A549 (cell line): Measurements from ENCODE around the gene CAAP1. TPM values are rescaled to one million over a fixed set of nuclear protein-coding genes. Genes with fewer than 3 reads are reported as not detected.
A peak's percentile ranks its signal among the peaks of the same experiment; 100 is the strongest.
"Not testable (repeated sequence)": the region's sequence is repeated elsewhere in the genome, so short reads cannot be mapped to it uniquely, and the experiment has no call there.

ENCODE experiments used
- ATAC-seq, 2 experiments: fragments of 200-7000 bp in 1 of 2; fragments of >200 bp in 1 of 2; cut with Nextera tagmentation in 1 of 2; cut with Tn5 transposase in 1 of 2; 3 replicates each; pipeline versions ENCODE4 v1.8.0 to v1.9.1; 2018 to 2020; ENCODE audit warnings: mild to moderate bottlenecking in 1 of 2, moderate library complexity in 1 of 2
- CTCF ChIA-PET: fragments of 300-600 bp; sonication (Branson Sonifier 250); formaldehyde crosslinking; extraction: SDS; loops from one replicate; lab custom pipeline; 2021; ENCODE audit warnings: antibody characterized with exemption, inconsistent platforms; lab: Yijun Ruan, JAX
- POLR2A ChIA-PET: fragments of 350-600 bp; formaldehyde crosslinking; extraction: SDS; loops from one replicate; lab custom pipeline; 2021; ENCODE audit warnings: antibody characterized with exemption, inconsistent platforms; lab: Yijun Ruan, JAX
- DNase-seq, 2 experiments: peaks; one replicate each; pipeline versions ENCODE4 v3.0.0 to v3.0.0-alpha.2; 2011 to 2016; ENCODE audit warnings: low read depth in 1 of 2, low spot score in 1 of 2
- FAIRE-seq: peaks from 2 replicates; lab custom pipeline; 2011; peaks lifted over from hg19 to GRCh38; lab: Jason Lieb, UNC
- H3K27ac ChIP-seq, 2 experiments: fragments of >200 bp; sonication (Bioruptor Twin); formaldehyde crosslinking; 3 replicates each; pipeline ENCODE4 v1.5.1; 2016 to 2017
- H3K4me1 ChIP-seq: fragments of >200 bp; sonication (Bioruptor Twin); formaldehyde crosslinking; 3 replicates; pipeline ENCODE4 v1.6.1; 2016
- H3K4me2 ChIP-seq: fragments of >200 bp; sonication (Bioruptor Twin); formaldehyde crosslinking; 3 replicates; pipeline ENCODE4 v1.6.1; 2016
- H3K4me3 ChIP-seq: fragments of >200 bp; sonication (Bioruptor Twin); formaldehyde crosslinking; 3 replicates; pipeline ENCODE4 v1.5.1; 2016
- H3K9me3 ChIP-seq: fragments of >200 bp; sonication (Bioruptor Twin); formaldehyde crosslinking; 3 replicates; pipeline ENCODE4 v1.6.1; 2016
- CEBPB ChIP-seq, 2 experiments: fragments of >200 bp in 1 of 2; sonication (Bioruptor Twin) in 1 of 2; formaldehyde crosslinking in 1 of 2; IDR thresholded peaks; 2 replicates each; pipeline ENCODE4 v1.6.1; 2012 to 2016
- CHD2 ChIP-seq: fragments of 150-350 bp; IDR thresholded peaks from 2 replicates; pipeline ENCODE4 v1.6.1; 2014; ENCODE audit warnings: low read length; ENCODE audit not compliant: partially characterized antibody
- CHD4 ChIP-seq: fragments of 200-600 bp; sonication (generic); IDR thresholded peaks from 2 replicates; pipeline ENCODE4 v1.6.1; 2016; ENCODE audit warnings: antibody characterized with exemption, mild to moderate bottlenecking, borderline replicate concordance
- EHF ChIP-seq: fragments of 250-450 bp; sonication (Bioruptor Pico); IDR thresholded peaks from 2 replicates; pipeline ENCODE4 v1.5.0; 2020; ENCODE audit warnings: mild to moderate bottlenecking
- EHMT2 ChIP-seq: fragments of 200-600 bp; sonication (generic); IDR thresholded peaks from 2 replicates; pipeline ENCODE4 v1.6.1; 2016; ENCODE audit warnings: antibody characterized with exemption, low read depth, mild to moderate bottlenecking, moderate library complexity
- ESRRA ChIP-seq: fragments of 150-350 bp; IDR thresholded peaks from 2 replicates; pipeline ENCODE4 v1.6.1; 2014; ENCODE audit warnings: mild to moderate bottlenecking, low read length, borderline replicate concordance
- FOXS1 ChIP-seq: fragments of 250-450 bp; sonication (Bioruptor Pico); IDR thresholded peaks from 2 replicates; pipeline ENCODE4 v1.5.0; 2020; ENCODE audit warnings: mild to moderate bottlenecking, moderate library complexity
- HOXB13 ChIP-seq: fragments of 250-450 bp; sonication (Bioruptor Pico); IDR thresholded peaks from 2 replicates; pipeline ENCODE4 v1.5.0; 2020; ENCODE audit warnings: low read depth, mild to moderate bottlenecking, moderate library complexity
- JUN ChIP-seq, 2 experiments: fragments of >200 bp; sonication (Bioruptor Twin); formaldehyde crosslinking; IDR thresholded peaks; 2 replicates in 1 of 2; 3 replicates in 1 of 2; pipeline ENCODE4 v1.6.1; 2016 to 2017
- JUNB ChIP-seq: fragments of >200 bp; sonication (Bioruptor Twin); formaldehyde crosslinking; IDR thresholded peaks from 2 replicates; pipeline ENCODE4 v1.6.1; 2016
- KDM5A ChIP-seq: fragments of 200-600 bp; sonication (generic); IDR thresholded peaks from 2 replicates; pipeline ENCODE4 v1.6.1; 2016; ENCODE audit warnings: antibody characterized with exemption, mild to moderate bottlenecking
- POLR2AphosphoS2 ChIP-seq: conservative IDR thresholded peaks from 2 replicates; pipeline ENCODE4 v1.6.1; 2012; ENCODE audit warnings: low read length, improper control_type of control experiment, inconsistent platforms
- RAD21 ChIP-seq, 2 experiments: fragments of >200 bp in 1 of 2; sonication (Bioruptor Twin) in 1 of 2; formaldehyde crosslinking in 1 of 2; IDR thresholded peaks in 1 of 2; conservative IDR thresholded peaks in 1 of 2; 2 replicates in 1 of 2; 3 replicates in 1 of 2; pipeline ENCODE4 v1.6.1; 2012 to 2018; ENCODE audit warnings: inconsistent platforms in 1 of 2
- RARB ChIP-seq: fragments of 250-450 bp; sonication (Bioruptor Pico); IDR thresholded peaks from 2 replicates; pipeline ENCODE4 v1.8.0; 2021; ENCODE audit warnings: mild to moderate bottlenecking, moderate library complexity
- RFX5 ChIP-seq: fragments of 450-650 bp; IDR thresholded peaks from 2 replicates; pipeline ENCODE4 v1.7.1; 2014; ENCODE audit warnings: antibody characterized with exemption, mild to moderate bottlenecking, moderate library complexity
- TFCP2L1 ChIP-seq: fragments of 250-450 bp; sonication (Bioruptor Pico); IDR thresholded peaks from 2 replicates; pipeline ENCODE4 v1.5.0; 2021; ENCODE audit warnings: mild to moderate bottlenecking
- TP53 ChIP-seq: fragments of 250-450 bp; sonication (Bioruptor Pico); IDR thresholded peaks from 2 replicates; pipeline ENCODE4 v1.5.0; 2021; ENCODE audit warnings: mild to moderate bottlenecking, moderate library complexity
- ZC3H11A ChIP-seq: fragments of 450-650 bp; IDR thresholded peaks from 2 replicates; pipeline ENCODE4 v1.6.1; 2014; ENCODE audit warnings: antibody characterized with exemption, mild to moderate bottlenecking
- ZNF302 ChIP-seq: fragments of 250-450 bp; sonication (Bioruptor Pico); IDR thresholded peaks from 2 replicates; pipeline ENCODE4 v1.9.0; 2021; ENCODE audit warnings: inconsistent platforms, mild to moderate bottlenecking, moderate library complexity
- WGBS: methylation state at CpG from one replicate; pipeline ENCODE4 v1.1.6; 2017; ENCODE audit errors: missing lambda C conversion rate; 5-methylcytosine and 5-hydroxymethylcytosine counted together
- polyA plus RNA-seq, 4 experiments: library from polyadenylated mRNA; depleted of rRNA in 3 of 4; stranded (reverse); fragments of >200 nt; fragmentation: RNase III in 1 of 4; extraction: RNeasy Plus Mini Kit Qiagen cat#74134 plus additional on column Dnase treatment in 1 of 4; gene quantifications; 2 replicates in 3 of 4; 3 replicates in 1 of 4; pipeline ENCODE4 v1.2.3, GENCODE V29; 2011 to 2017
- TF ChIP-seq, protein P1 (sequence below): fragments of >200 bp; sonication (Bioruptor Twin); formaldehyde crosslinking; IDR thresholded peaks from 3 replicates; pipeline ENCODE4 v1.5.1; 2016
- TF ChIP-seq, protein P2 (sequence below): fragments of 250-450 bp; sonication (Bioruptor Pico); IDR thresholded peaks from 2 replicates; pipeline ENCODE4 v1.5.0; 2020; ENCODE audit warnings: low read depth, mild to moderate bottlenecking, moderate library complexity
- TF ChIP-seq, protein P3 (sequence below): fragments of >200 bp; sonication (Bioruptor Twin); formaldehyde crosslinking; IDR thresholded peaks from 2 replicates; pipeline ENCODE4 v1.6.1; 2016
- TF ChIP-seq, protein P4 (sequence below): IDR thresholded peaks from 2 replicates; pipeline ENCODE4 v1.6.1; 2012
- TF ChIP-seq, protein P5 (sequence below): fragments of 150-350 bp; IDR thresholded peaks from 2 replicates; pipeline ENCODE4 v1.6.1; 2014; ENCODE audit warnings: low read depth, mild to moderate bottlenecking, low read length

Gene CAAP1
- polyA plus RNA-seq, 2 of the 4 experiments (the other 2 are of a cell fraction), result 23.7 to 32.8 TPM

DNA sequence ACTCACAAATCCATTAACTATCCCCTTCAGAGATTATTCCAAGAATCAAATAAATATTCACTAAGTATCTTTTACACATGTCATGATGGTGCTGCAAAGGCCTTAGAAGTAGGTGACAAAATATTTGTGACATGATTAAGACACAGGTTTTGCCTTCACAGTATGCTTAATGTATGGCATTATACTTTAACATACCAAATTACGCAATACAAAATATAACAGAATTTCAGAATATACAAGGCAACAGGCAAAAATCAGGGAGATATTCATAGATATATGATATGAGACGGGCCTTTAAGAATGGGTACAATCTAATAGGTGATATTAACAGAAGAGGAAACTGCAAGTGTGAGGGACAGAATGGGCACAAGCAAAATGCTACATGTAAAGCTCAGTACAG, 41.6 kb downstream of the CAAP1 start:
- H3K4me2 ChIP-seq, result no peak overlapping the region
- no peak overlapping the region for H3K27ac ChIP-seq
- FAIRE-seq (peak; percentile 68), DNase-seq (no peak), ATAC-seq (no peak)
- CTCF ChIA-PET, result no interaction called here
- H3K9me3 ChIP-seq, result no peaks in the 10 kb centered on the region
- no peak overlapping the region for H3K4me3 ChIP-seq
- H3K4me1 ChIP-seq, result no peaks in the 10 kb centered on the region
- WGBS, result 86% methylated on average over 2 of the region's 2 CpGs
- TF ChIP-seq, protein P1, sequence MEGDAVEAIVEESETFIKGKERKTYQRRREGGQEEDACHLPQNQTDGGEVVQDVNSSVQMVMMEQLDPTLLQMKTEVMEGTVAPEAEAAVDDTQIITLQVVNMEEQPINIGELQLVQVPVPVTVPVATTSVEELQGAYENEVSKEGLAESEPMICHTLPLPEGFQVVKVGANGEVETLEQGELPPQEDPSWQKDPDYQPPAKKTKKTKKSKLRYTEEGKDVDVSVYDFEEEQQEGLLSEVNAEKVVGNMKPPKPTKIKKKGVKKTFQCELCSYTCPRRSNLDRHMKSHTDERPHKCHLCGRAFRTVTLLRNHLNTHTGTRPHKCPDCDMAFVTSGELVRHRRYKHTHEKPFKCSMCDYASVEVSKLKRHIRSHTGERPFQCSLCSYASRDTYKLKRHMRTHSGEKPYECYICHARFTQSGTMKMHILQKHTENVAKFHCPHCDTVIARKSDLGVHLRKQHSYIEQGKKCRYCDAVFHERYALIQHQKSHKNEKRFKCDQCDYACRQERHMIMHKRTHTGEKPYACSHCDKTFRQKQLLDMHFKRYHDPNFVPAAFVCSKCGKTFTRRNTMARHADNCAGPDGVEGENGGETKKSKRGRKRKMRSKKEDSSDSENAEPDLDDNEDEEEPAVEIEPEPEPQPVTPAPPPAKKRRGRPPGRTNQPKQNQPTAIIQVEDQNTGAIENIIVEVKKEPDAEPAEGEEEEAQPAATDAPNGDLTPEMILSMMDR, result no peak
- TF ChIP-seq CEBPB (IDR thresholded peaks at IDR 0.05), result peak; percentile 68 to 72; a peak in 3 of 4 replicates
- POLR2A ChIA-PET, result no interaction called here

DNA sequence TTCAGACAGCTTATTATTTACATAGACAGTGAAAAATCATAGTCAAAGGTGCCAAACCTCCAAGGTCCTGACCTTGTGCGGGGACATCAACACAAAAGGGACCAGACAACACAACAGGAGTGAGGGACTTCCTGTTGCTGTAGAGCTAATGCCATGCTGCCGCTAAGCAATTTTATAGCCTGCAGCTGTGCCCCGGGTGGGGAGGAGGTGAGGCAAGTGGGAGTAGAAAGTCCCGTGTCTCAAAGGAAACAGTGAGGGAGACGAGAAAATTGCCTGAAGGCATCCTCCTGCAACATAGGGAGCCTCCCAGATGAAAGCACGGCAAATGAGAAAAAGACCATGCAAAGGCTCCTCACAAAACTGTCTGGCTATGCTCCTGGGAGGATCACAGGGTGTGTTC, 58.8 kb downstream of the CAAP1 start:
- FAIRE-seq (no peak), ATAC-seq (no peak), DNase-seq (no peak)
- H3K4me1 ChIP-seq, result no peaks in the 10 kb centered on the region
- no peak overlapping the region for H3K4me2 ChIP-seq
- TF ChIP-seq CHD2, result no peak
- no peak for TF ChIP-seq JUN (IDR thresholded peaks at IDR 0.05)
- TF ChIP-seq, protein P2, sequence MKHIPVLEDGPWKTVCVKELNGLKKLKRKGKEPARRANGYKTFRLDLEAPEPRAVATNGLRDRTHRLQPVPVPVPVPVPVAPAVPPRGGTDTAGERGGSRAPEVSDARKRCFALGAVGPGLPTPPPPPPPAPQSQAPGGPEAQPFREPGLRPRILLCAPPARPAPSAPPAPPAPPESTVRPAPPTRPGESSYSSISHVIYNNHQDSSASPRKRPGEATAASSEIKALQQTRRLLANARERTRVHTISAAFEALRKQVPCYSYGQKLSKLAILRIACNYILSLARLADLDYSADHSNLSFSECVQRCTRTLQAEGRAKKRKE, result no peak
- no peak for TF ChIP-seq POLR2AphosphoS2
- TF ChIP-seq FOXS1 (CRISPR knock-in tag), result no peak
- no peak for TF ChIP-seq CHD4
- no peak for TF ChIP-seq TP53 (CRISPR knock-in tag)
- TF ChIP-seq HOXB13 (CRISPR knock-in tag), result no peak
- no peak overlapping the region for H3K27ac ChIP-seq
- POLR2A ChIA-PET, result no interaction called here
- H3K9me3 ChIP-seq, result no peaks in the 10 kb centered on the region
- 92% methylated on average over 6 of the region's 6 CpGs for WGBS
- CTCF ChIA-PET, result interaction anchor here (1.4 kb wide), 1 partner anchor 12 kb away, joined by 4 read pairs; no protein-coding TSS in a partner anchor
- no peak overlapping the region for H3K4me3 ChIP-seq

DNA sequence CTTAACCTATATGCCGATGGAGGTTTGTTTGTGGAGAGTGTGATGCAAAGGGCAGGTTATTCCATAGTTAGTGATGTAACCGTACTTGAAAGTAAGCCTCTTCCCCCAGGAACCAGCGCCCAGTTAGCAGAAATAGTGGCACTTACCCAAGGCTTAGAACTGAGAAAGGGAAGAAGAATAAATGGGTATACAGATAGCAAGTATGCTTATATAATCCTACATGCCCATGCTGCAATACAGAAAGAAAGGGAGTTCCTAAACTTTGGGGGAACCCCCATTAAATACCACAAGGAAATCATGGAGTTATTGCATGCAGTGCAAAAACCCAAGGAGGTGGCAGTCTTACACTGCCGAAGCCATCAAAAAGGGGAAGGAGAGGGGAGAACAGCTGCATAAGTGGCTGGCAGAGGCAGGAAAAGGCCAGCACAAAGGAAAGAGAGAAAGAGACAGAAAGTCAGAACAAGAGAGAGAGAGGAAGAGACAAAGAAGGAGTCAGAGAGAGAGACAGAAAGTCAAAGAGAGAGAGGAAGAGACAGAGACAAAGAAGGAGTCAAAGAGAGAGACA, 64.1 kb downstream of the CAAP1 start:
- ATAC-seq, POLR2A ChIA-PET, FAIRE-seq, H3K27ac ChIP-seq, H3K4me2 ChIP-seq, H3K4me3 ChIP-seq, H3K9me3 ChIP-seq, H3K4me1 ChIP-seq, DNase-seq: not testable (repeated sequence)
- 70% methylated on average over 4 of the region's 4 CpGs for WGBS
- CTCF ChIA-PET, result interaction anchor here (0.7 kb wide), 1 partner anchor 148 kb away, joined by 3 read pairs; no protein-coding TSS in a partner anchor

DNA sequence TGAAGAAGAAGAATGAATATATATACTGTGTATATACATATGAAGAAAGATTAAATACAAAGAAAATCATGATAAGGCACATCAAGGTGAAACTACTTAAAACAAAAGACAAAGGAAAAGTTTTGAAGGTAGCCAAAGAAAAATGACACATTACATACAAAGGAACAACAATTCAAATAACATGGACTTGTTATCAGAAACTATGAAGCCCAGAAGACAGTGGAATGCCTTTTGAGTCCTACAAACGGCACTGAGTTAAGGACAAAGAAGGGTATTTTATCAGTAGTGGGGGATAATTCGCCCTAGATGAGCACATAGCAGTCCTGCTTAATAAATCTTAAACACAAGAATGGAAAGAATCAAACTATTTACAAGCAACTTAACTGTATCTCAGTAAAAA, 77.8 kb downstream of the CAAP1 start:
- Histone ChIP-seq H3K4me3 (no peak overlapping the region), H3K4me2 (no peak overlapping the region), H3K4me1 (no peaks in the 10 kb centered on the region), H3K27ac (no peak overlapping the region), H3K9me3 (no peaks in the 10 kb centered on the region)
- no peak for FAIRE-seq
- ChIA-PET POLR2A (no interaction called here), CTCF (no interaction called here)
- no peak for ATAC-seq
- 13% methylated on average over 2 of the region's 2 CpGs for WGBS
- TF ChIP-seq RARB (CRISPR knock-in tag) (no peak), RFX5 (no peak), CHD2 (no peak), JUNB (no peak), ZC3H11A (no peak), FOXS1 (CRISPR knock-in tag) (no peak), EHF (no peak), RAD21 (conservative IDR thresholded peaks at IDR 0.05 in 1 of 2, IDR thresholded peaks at IDR 0.05 in 1 of 2) (no peak), ZNF302 (CRISPR knock-in tag) (no peak), ESRRA (no peak), TFCP2L1 (CRISPR knock-in tag) (no peak), POLR2AphosphoS2 (no peak), EHMT2 (no peak), KDM5A (no peak)
- TF ChIP-seq, protein P3, sequence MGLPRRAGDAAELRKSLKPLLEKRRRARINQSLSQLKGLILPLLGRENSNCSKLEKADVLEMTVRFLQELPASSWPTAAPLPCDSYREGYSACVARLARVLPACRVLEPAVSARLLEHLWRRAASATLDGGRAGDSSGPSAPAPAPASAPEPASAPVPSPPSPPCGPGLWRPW, result no peak
- TF ChIP-seq, protein P4, sequence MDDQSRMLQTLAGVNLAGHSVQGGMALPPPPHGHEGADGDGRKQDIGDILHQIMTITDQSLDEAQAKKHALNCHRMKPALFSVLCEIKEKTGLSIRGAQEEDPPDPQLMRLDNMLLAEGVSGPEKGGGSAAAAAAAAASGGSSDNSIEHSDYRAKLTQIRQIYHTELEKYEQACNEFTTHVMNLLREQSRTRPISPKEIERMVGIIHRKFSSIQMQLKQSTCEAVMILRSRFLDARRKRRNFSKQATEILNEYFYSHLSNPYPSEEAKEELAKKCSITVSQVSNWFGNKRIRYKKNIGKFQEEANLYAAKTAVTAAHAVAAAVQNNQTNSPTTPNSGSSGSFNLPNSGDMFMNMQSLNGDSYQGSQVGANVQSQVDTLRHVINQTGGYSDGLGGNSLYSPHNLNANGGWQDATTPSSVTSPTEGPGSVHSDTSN, result no peak
- TF ChIP-seq, protein P5, sequence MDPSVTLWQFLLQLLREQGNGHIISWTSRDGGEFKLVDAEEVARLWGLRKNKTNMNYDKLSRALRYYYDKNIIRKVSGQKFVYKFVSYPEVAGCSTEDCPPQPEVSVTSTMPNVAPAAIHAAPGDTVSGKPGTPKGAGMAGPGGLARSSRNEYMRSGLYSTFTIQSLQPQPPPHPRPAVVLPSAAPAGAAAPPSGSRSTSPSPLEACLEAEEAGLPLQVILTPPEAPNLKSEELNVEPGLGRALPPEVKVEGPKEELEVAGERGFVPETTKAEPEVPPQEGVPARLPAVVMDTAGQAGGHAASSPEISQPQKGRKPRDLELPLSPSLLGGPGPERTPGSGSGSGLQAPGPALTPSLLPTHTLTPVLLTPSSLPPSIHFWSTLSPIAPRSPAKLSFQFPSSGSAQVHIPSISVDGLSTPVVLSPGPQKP, result no peak
- no peak for DNase-seq
